Epidermal melanocyte (primary cell): ENCODE results near the gene F5.

Experiments
- DNase-seq: peaks from one replicate; pipeline ENCODE4 v3.0.0; 2011; ENCODE audit warnings: low spot score; ENCODE audit not compliant: insufficient read length

Gene F5

GRCh38 chr1:169484101-169484500 is 102.2 kb downstream of the F5 start:
- DNase-seq, result no peak

- peak; percentile 36 for DNase-seq
These were observed 102.7 kb downstream of the F5 start for GRCh38 chr1:169483500-169483966.

- no peak for DNase-seq
These were observed 106.8 kb downstream of the F5 start for GRCh38 chr1:169479363-169480066.

GRCh38 chr1:169478094-169478672 is 108.1 kb downstream of the F5 start:
- DNase-seq, result no peak

GRCh38 chr1:169475806-169476387 is 110.4 kb downstream of the F5 start:
- DNase-seq, result no peak

- DNase-seq, result no peak
These were observed 111.8 kb downstream of the F5 start for GRCh38 chr1:169474302-169474995.

- DNase-seq, result no peak
These were observed 112.9 kb downstream of the F5 start for GRCh38 chr1:169473347-169473746.

GRCh38 chr1:169472738-169473137 is 113.5 kb downstream of the F5 start:
- no peak for DNase-seq

GRCh38 chr1:169468982-169469381 is 117.3 kb downstream of the F5 start:
- DNase-seq, result no peak

- DNase-seq, result no peak
These were observed 119.7 kb downstream of the F5 start for GRCh38 chr1:169466259-169467230.

GRCh38 chr1:169465281-169465680 is 121.0 kb downstream of the F5 start:
- no peak for DNase-seq
